ENCODE results near the gene IL1RAPL2.

Gene IL1RAPL2

DNA sequence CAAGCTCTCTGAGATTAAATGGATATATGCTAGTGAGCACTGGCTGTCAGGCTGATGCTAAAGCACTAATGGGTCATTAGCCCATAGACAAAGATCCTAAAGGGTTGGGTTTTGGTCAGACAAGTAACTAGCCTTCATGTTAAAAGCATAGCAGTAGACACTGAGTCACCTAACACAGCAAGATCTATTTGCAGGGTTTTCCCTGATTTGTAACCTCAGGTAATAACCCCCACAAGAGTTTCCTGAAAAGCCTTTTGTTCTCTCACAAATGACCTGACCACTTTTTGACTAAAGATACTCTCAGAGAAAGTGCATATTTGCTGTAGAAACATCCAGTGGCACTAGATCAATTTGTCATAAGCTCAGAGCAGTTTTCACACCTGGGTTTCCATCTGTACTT is 905.6 kb downstream of the IL1RAPL2 start:
- DNase-seq (ENCODE audit: insufficient read length, low spot score) (no peak), FAIRE-seq (no peak)

DNA sequence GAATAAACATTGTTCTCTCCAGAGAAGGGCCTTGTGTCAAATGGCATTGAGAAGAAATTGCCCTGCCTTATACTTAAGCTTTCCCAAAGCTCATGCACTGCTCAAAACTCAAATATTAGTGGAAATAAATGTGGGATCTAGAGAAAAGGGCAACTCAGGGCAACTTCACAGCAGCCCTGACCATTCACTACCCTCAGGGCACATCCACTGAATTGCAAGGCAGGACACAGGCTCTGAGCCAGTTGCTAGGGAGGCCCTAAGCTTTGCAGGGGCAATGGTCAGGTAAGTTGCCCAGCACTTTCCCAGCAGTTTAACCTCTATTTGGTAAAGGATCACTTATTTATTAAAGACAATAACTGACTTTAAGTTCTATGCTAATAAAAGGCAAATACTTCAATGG is 909.8 kb downstream of the IL1RAPL2 start:
- FAIRE-seq (no peak), DNase-seq (ENCODE audit: insufficient read length, low spot score) (no peak)
- TF ChIP-seq, protein P1, sequence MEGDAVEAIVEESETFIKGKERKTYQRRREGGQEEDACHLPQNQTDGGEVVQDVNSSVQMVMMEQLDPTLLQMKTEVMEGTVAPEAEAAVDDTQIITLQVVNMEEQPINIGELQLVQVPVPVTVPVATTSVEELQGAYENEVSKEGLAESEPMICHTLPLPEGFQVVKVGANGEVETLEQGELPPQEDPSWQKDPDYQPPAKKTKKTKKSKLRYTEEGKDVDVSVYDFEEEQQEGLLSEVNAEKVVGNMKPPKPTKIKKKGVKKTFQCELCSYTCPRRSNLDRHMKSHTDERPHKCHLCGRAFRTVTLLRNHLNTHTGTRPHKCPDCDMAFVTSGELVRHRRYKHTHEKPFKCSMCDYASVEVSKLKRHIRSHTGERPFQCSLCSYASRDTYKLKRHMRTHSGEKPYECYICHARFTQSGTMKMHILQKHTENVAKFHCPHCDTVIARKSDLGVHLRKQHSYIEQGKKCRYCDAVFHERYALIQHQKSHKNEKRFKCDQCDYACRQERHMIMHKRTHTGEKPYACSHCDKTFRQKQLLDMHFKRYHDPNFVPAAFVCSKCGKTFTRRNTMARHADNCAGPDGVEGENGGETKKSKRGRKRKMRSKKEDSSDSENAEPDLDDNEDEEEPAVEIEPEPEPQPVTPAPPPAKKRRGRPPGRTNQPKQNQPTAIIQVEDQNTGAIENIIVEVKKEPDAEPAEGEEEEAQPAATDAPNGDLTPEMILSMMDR (IDR thresholded peaks at IDR 0.05; ENCODE audit: insufficient read depth, missing control alignments): no peak

More for the DNA sequence above, 905.6 kb downstream of the IL1RAPL2 start:
- TF ChIP-seq, protein P1 (IDR thresholded peaks at IDR 0.05; ENCODE audit: insufficient read depth, missing control alignments): no peak

DNA sequence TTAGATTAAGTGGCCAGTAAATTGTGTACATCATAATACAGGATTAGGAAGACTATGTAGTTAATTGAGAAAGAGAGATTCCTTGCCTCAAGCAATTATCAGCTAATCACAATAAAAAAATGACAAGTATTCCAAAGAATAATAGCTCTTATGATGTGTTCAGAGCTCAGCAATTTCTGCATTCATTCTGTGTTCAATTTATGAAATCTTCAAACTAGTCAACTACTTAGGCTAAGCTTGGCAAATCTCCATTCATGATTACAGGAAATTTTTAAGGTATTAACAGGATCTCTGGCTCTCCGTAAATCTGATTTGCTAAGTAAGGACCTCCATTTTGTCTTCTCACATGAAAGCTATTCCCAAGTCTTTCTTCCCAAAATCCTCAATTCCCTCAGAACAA is 911.4 kb downstream of the IL1RAPL2 start:
- FAIRE-seq: peak; percentile 35
- DNase-seq (ENCODE audit: insufficient read length, low spot score): no peak
- TF ChIP-seq, protein P1 (IDR thresholded peaks at IDR 0.05; ENCODE audit: insufficient read depth, missing control alignments): no peak

DNA sequence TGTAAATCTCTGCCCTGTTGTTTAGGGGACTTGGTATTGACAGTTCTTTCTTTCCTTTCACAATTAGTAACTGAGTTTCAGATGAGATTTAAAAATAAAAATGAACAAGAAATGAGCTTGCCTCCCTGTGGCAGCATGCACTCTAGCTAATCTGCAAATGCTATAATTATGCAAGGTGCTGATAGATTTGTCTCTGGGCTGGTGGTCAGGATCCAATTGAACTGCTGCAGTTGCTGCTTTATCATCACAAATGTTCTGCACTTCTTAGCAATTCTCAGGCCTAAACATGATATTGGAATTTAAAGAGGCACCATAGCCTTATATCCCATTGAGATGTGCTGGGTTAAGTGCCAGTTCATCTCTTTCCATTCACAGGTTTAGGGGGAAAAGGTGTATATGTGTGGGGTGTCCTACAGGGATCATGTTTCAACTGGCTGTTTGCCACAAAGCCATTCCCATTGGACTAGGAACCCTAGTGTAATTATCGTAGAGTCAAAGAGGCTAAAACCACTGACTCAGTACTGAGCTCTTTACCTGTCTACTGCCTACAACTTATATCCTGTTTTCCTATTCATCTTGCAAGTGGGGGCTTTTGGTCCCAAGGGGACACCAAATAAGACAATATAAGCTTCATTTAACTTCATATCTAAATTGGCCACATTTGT is 914.8 kb downstream of the IL1RAPL2 start:
- TF ChIP-seq, protein P1 (IDR thresholded peaks at IDR 0.05; ENCODE audit: insufficient read depth, missing control alignments): no peak
- DNase-seq (ENCODE audit: insufficient read length, low spot score) (no peak), FAIRE-seq (no peak)

- TF ChIP-seq, protein P1 (IDR thresholded peaks at IDR 0.05; ENCODE audit: insufficient read depth, missing control alignments): no peak
- DNase-seq (ENCODE audit: insufficient read length, low spot score) (no peak), FAIRE-seq (no peak)
These were observed 917.0 kb downstream of the IL1RAPL2 start for GRCh38 chrX:105483011-105483410.

DNA sequence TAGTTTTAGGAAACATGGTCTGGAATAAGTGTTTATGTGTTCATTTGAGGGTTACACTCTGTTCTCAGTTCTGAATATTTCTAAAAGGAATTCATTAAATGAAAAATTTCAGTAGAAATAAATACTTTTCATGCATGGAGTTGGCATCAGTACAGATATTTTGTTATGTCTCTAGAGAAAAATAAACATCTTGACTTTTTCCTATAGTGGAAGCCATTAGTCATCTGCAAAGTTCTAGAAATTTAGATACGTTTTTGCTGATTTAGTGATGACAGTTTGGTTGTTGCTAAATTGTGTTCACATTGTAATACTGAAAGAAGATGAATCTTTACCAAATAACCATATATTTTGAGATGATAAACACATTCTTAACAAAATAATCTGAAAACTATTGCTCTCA is 922.7 kb downstream of the IL1RAPL2 start:
- DNase-seq (ENCODE audit: insufficient read length, low spot score) (no peak), FAIRE-seq (no peak)
- TF ChIP-seq, protein P1 (IDR thresholded peaks at IDR 0.05; ENCODE audit: insufficient read depth, missing control alignments): no peak

DNA sequence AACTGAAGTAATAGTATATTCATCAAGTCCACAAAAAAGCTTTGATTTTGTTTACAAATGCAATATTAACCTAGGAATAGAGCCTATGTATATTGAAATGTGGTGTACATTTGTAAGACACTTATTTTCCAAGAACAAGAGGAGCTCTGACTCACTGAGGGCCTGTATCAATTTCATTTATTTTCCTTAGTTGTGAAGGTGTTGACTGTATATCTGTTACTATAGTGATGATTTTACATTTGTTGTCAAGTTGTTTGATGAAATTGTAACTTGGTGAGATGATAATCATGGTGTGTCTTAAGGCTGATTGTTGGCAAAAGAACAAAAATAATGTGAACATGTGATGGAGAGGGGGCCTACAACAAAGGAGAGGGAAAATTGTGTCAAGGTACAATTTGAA is 929.4 kb downstream of the IL1RAPL2 start:
- TF ChIP-seq, protein P1 (IDR thresholded peaks at IDR 0.05; ENCODE audit: insufficient read depth, missing control alignments): no peak
- FAIRE-seq: no peak
- no peak for DNase-seq (ENCODE audit: insufficient read length, low spot score)
